ENCODE data around the gene SNX15.

DNA sequence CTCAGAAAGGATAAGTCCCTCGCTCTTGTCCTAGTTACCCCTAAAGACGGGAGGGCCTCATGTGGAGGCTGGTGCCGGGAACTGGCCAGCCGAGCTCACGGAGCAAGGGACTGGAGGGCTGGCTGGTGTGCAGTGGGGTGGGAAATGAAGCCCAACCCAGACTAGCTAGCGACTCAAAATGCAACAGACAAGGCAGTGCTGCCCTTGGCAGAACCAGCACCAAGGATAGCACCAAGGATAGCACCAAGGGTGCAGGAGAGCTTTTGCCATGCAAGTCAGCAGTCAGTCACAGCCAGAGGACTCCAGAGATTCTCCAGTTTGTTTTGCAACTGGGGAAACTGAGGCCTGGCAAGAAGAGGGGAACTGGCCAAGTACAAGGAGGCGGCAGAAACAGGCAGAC lies 24.0 kb upstream of the SNX15 start:
- TF ChIP-seq, protein P1, sequence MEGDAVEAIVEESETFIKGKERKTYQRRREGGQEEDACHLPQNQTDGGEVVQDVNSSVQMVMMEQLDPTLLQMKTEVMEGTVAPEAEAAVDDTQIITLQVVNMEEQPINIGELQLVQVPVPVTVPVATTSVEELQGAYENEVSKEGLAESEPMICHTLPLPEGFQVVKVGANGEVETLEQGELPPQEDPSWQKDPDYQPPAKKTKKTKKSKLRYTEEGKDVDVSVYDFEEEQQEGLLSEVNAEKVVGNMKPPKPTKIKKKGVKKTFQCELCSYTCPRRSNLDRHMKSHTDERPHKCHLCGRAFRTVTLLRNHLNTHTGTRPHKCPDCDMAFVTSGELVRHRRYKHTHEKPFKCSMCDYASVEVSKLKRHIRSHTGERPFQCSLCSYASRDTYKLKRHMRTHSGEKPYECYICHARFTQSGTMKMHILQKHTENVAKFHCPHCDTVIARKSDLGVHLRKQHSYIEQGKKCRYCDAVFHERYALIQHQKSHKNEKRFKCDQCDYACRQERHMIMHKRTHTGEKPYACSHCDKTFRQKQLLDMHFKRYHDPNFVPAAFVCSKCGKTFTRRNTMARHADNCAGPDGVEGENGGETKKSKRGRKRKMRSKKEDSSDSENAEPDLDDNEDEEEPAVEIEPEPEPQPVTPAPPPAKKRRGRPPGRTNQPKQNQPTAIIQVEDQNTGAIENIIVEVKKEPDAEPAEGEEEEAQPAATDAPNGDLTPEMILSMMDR (IDR thresholded peaks at IDR 0.05), result no peak
- no peak for TF ChIP-seq POLR2AphosphoS5 (IDR thresholded peaks at IDR 0.05; ENCODE audit: insufficient read depth in 1 of 2, low read depth in 1 of 2)
